A549 (cell line): ENCODE data around the gene PIK3R2. TPM values are rescaled to one million over a fixed set of nuclear protein-coding genes. Genes with fewer than 3 reads are reported as not detected.

Source experiments
- ATAC-seq, 2 experiments: fragments of 200-7000 bp in 1 of 2; fragments of >200 bp in 1 of 2; cut with Nextera tagmentation in 1 of 2; cut with Tn5 transposase in 1 of 2; 3 replicates each; pipeline versions ENCODE4 v1.8.0 to v1.9.1; 2018 to 2020; ENCODE audit warnings: mild to moderate bottlenecking in 1 of 2, moderate library complexity in 1 of 2
- CTCF ChIA-PET: fragments of 300-600 bp; sonication (Branson Sonifier 250); formaldehyde crosslinking; extraction: SDS; loops from one replicate; lab custom pipeline; 2021; ENCODE audit warnings: antibody characterized with exemption, inconsistent platforms; lab: Yijun Ruan, JAX
- POLR2A ChIA-PET: fragments of 350-600 bp; formaldehyde crosslinking; extraction: SDS; loops from one replicate; lab custom pipeline; 2021; ENCODE audit warnings: antibody characterized with exemption, inconsistent platforms; lab: Yijun Ruan, JAX
- DNase-seq, 2 experiments: peaks; one replicate each; pipeline versions ENCODE4 v3.0.0 to v3.0.0-alpha.2; 2011 to 2016; ENCODE audit warnings: low read depth in 1 of 2, low spot score in 1 of 2
- FAIRE-seq: peaks from 2 replicates; lab custom pipeline; 2011; peaks lifted over from hg19 to GRCh38; lab: Jason Lieb, UNC
- H3K27ac ChIP-seq, 2 experiments: fragments of >200 bp; sonication (Bioruptor Twin); formaldehyde crosslinking; 3 replicates each; pipeline ENCODE4 v1.5.1; 2016 to 2017
- H3K4me1 ChIP-seq: fragments of >200 bp; sonication (Bioruptor Twin); formaldehyde crosslinking; 3 replicates; pipeline ENCODE4 v1.6.1; 2016
- H3K4me2 ChIP-seq: fragments of >200 bp; sonication (Bioruptor Twin); formaldehyde crosslinking; 3 replicates; pipeline ENCODE4 v1.6.1; 2016
- H3K4me3 ChIP-seq: fragments of >200 bp; sonication (Bioruptor Twin); formaldehyde crosslinking; 3 replicates; pipeline ENCODE4 v1.5.1; 2016
- H3K9me3 ChIP-seq: fragments of >200 bp; sonication (Bioruptor Twin); formaldehyde crosslinking; 3 replicates; pipeline ENCODE4 v1.6.1; 2016
- ATOH8 ChIP-seq: fragments of 250-450 bp; sonication (Bioruptor Pico); IDR thresholded peaks from 2 replicates; pipeline ENCODE4 v1.5.0; 2020; ENCODE audit warnings: low read depth, mild to moderate bottlenecking, moderate library complexity
- CEBPB ChIP-seq, 2 experiments: fragments of >200 bp in 1 of 2; sonication (Bioruptor Twin) in 1 of 2; formaldehyde crosslinking in 1 of 2; IDR thresholded peaks; 2 replicates each; pipeline ENCODE4 v1.6.1; 2012 to 2016
- CTCF ChIP-seq: fragments of >200 bp; sonication (Bioruptor Twin); formaldehyde crosslinking; IDR thresholded peaks from 3 replicates; pipeline ENCODE4 v1.5.1; 2016
- E2F6 ChIP-seq: IDR thresholded peaks from 2 replicates; pipeline ENCODE4 v1.6.1; 2012; ENCODE audit warnings: low read depth, borderline replicate concordance
- EHF ChIP-seq: fragments of 250-450 bp; sonication (Bioruptor Pico); IDR thresholded peaks from 2 replicates; pipeline ENCODE4 v1.5.0; 2020; ENCODE audit warnings: mild to moderate bottlenecking
- EP300 ChIP-seq, 2 experiments: fragments of >200 bp; sonication (Bioruptor Twin); formaldehyde crosslinking; IDR thresholded peaks; 2 replicates in 1 of 2; 3 replicates in 1 of 2; pipeline ENCODE4 v1.6.1; 2016 to 2017
- ESRRA ChIP-seq: fragments of 150-350 bp; IDR thresholded peaks from 2 replicates; pipeline ENCODE4 v1.6.1; 2014; ENCODE audit warnings: mild to moderate bottlenecking, low read length, borderline replicate concordance
- FOSL2 ChIP-seq, 2 experiments: fragments of 450-650 bp in 1 of 2; fragments of >200 bp in 1 of 2; sonication (Bioruptor Twin) in 1 of 2; formaldehyde crosslinking; IDR thresholded peaks; 2 replicates each; pipeline versions ENCODE4 v1.5.0 to v1.6.1; 2016 to 2020; ENCODE audit warnings: mild to moderate bottlenecking in 1 of 2, moderate library complexity in 1 of 2
- HMGXB4 ChIP-seq: fragments of 250-450 bp; sonication (Bioruptor Pico); IDR thresholded peaks from 2 replicates; pipeline ENCODE4 v1.5.0; 2021; ENCODE audit warnings: mild to moderate bottlenecking, moderate library complexity, borderline replicate concordance
- HOXA7 ChIP-seq: fragments of 250-450 bp; sonication (Bioruptor Pico); IDR thresholded peaks from 2 replicates; pipeline ENCODE4 v1.5.0; 2020; ENCODE audit warnings: mild to moderate bottlenecking, moderate library complexity
- KDM1A ChIP-seq: fragments of 200-600 bp; sonication (generic); IDR thresholded peaks from 2 replicates; pipeline ENCODE4 v1.6.1; 2016; ENCODE audit warnings: low read depth, mild to moderate bottlenecking
- MYC ChIP-seq: IDR thresholded peaks from 2 replicates; pipeline ENCODE4 v1.6.1; 2012; ENCODE audit warnings: mild to moderate bottlenecking, inconsistent platforms, low read length, improper control_type of control experiment, borderline replicate concordance
- NPAS2 ChIP-seq: fragments of 250-450 bp; sonication (Bioruptor Pico); IDR thresholded peaks from 2 replicates; pipeline ENCODE4 v1.8.0; 2022; ENCODE audit warnings: mild to moderate bottlenecking, moderate library complexity, borderline replicate concordance
- NR3C1 ChIP-seq: fragments of >200 bp; sonication (Bioruptor Twin); formaldehyde crosslinking; IDR thresholded peaks from 3 replicates; pipeline ENCODE4 v1.6.1; 2017
- RARB ChIP-seq: fragments of 250-450 bp; sonication (Bioruptor Pico); IDR thresholded peaks from 2 replicates; pipeline ENCODE4 v1.8.0; 2021; ENCODE audit warnings: mild to moderate bottlenecking, moderate library complexity
- RCOR1 ChIP-seq: fragments of 150-350 bp; IDR thresholded peaks from 2 replicates; pipeline ENCODE4 v1.6.1; 2014; ENCODE audit warnings: antibody characterized with exemption, low read length, low read depth
- RNF2 ChIP-seq: fragments of 200-600 bp; sonication (generic); IDR thresholded peaks from 2 replicates; pipeline ENCODE4 v1.6.1; 2016; ENCODE audit warnings: low read depth, mild to moderate bottlenecking, antibody characterized with exemption, moderate library complexity, borderline replicate concordance
- SMC3 ChIP-seq: fragments of >200 bp; sonication (Bioruptor Twin); formaldehyde crosslinking; IDR thresholded peaks from 3 replicates; pipeline ENCODE4 v1.6.1; 2018; ENCODE audit warnings: inconsistent platforms
- TFCP2L1 ChIP-seq: fragments of 250-450 bp; sonication (Bioruptor Pico); IDR thresholded peaks from 2 replicates; pipeline ENCODE4 v1.5.0; 2021; ENCODE audit warnings: mild to moderate bottlenecking
- ZFP36 ChIP-seq: fragments of 450-650 bp; IDR thresholded peaks from 2 replicates; pipeline ENCODE4 v1.6.1; 2014; ENCODE audit warnings: borderline replicate concordance; ENCODE audit not compliant: partially characterized antibody
- ZSCAN20 ChIP-seq: fragments of 250-450 bp; sonication (Bioruptor Pico); IDR thresholded peaks from 2 replicates; pipeline ENCODE4 v1.8.0; 2022; ENCODE audit warnings: mild to moderate bottlenecking, moderate library complexity
- WGBS: methylation state at CpG from one replicate; pipeline ENCODE4 v1.1.6; 2017; ENCODE audit errors: missing lambda C conversion rate; 5-methylcytosine and 5-hydroxymethylcytosine counted together
- polyA plus RNA-seq, 4 experiments: library from polyadenylated mRNA; depleted of rRNA in 3 of 4; stranded (reverse); fragments of >200 nt; fragmentation: RNase III in 1 of 4; extraction: RNeasy Plus Mini Kit Qiagen cat#74134 plus additional on column Dnase treatment in 1 of 4; gene quantifications; 2 replicates in 3 of 4; 3 replicates in 1 of 4; pipeline ENCODE4 v1.2.3, GENCODE V29; 2011 to 2017
- TF ChIP-seq, protein P1 (sequence below): fragments of 200-600 bp; sonication (generic); IDR thresholded peaks from 2 replicates; pipeline ENCODE4 v1.6.1; 2016; ENCODE audit warnings: antibody characterized with exemption, mild to moderate bottlenecking, moderate library complexity

PIK3R2 gene
- polyA plus RNA-seq, 2 of the 4 experiments (the other 2 are of a cell fraction) = 6.7 to 8.3 TPM

DNA sequence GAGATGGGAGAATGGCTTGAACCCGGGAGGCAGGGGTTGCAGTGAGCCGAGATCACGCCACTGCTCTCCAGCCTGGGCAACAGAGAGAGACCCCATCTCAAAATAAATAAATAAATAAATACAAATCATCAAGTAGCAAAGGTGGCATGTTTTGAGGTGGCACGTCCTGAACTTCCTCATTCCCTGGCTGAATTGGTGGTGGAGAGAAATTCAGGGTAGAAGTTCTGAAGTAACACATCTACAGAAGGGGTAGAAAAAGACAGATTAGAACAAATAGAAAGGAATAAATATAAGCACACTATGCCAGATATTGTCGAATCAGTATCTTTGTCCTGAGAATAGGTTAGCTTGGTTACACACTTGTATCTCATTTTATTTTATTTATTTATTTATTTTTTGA lies 27.0 kb downstream of the PIK3R2 start:
- POLR2A ChIA-PET = interaction anchor here (0.6 kb wide), 1 partner anchor 40 kb away, joined by 3 read pairs; no protein-coding TSS in a partner anchor
- CTCF ChIA-PET = interaction anchor here (1.2 to 1.8 kb wide), 4 partner anchors 9 to 72 kb away, joined by 3 to 5 read pairs (median 3); no protein-coding TSS in a partner anchor
- Histone ChIP-seq H3K27ac (no peak overlapping the region), H3K4me3 (no peak overlapping the region), H3K9me3 (no peaks in the 10 kb centered on the region), H3K4me2 (no peak overlapping the region), H3K4me1 (no peaks in the 10 kb centered on the region)
- FAIRE-seq (no peak), DNase-seq (no peak), ATAC-seq (no peak)
- 77% methylated on average over 5 of the region's 5 CpGs for WGBS
- no peak for TF ChIP-seq RARB (CRISPR knock-in tag)
- no peak for TF ChIP-seq NPAS2 (CRISPR knock-in tag)
- no peak for TF ChIP-seq TFCP2L1 (CRISPR knock-in tag)
- TF ChIP-seq, all 56 proteins: peak for 0

DNA sequence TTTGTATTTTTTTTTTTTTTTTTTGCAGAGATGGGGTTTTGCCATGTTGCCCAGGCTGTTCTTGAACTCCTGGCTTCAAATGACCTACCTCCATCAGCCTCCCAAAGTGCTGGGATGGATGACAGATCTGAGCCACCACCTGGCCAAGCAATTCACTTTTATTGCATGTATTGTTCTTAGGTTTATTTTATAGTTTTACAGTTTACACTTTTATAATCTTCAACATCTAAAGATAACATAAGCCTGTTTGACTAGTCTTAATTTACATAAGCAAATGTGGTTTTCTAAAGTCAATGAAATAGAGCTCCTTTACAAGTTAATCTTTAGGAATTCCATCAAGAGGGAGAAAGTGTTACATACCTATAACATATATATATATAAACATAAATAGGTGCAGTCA lies 30.6 kb downstream of the PIK3R2 start:
- no peak for FAIRE-seq
- H3K4me3 ChIP-seq = no peak overlapping the region
- H3K4me1 ChIP-seq = no peaks in the 10 kb centered on the region
- CTCF ChIA-PET = interaction anchor here (1.5 to 2.8 kb wide), 4 partner anchors 9 to 70 kb away, joined by 3 to 11 read pairs (median 9); partner anchors contain the start of gene MPV17L2
- TF ChIP-seq HMGXB4 = no peak
- TF ChIP-seq, protein P1, sequence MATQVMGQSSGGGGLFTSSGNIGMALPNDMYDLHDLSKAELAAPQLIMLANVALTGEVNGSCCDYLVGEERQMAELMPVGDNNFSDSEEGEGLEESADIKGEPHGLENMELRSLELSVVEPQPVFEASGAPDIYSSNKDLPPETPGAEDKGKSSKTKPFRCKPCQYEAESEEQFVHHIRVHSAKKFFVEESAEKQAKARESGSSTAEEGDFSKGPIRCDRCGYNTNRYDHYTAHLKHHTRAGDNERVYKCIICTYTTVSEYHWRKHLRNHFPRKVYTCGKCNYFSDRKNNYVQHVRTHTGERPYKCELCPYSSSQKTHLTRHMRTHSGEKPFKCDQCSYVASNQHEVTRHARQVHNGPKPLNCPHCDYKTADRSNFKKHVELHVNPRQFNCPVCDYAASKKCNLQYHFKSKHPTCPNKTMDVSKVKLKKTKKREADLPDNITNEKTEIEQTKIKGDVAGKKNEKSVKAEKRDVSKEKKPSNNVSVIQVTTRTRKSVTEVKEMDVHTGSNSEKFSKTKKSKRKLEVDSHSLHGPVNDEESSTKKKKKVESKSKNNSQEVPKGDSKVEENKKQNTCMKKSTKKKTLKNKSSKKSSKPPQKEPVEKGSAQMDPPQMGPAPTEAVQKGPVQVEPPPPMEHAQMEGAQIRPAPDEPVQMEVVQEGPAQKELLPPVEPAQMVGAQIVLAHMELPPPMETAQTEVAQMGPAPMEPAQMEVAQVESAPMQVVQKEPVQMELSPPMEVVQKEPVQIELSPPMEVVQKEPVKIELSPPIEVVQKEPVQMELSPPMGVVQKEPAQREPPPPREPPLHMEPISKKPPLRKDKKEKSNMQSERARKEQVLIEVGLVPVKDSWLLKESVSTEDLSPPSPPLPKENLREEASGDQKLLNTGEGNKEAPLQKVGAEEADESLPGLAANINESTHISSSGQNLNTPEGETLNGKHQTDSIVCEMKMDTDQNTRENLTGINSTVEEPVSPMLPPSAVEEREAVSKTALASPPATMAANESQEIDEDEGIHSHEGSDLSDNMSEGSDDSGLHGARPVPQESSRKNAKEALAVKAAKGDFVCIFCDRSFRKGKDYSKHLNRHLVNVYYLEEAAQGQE = no peak
- no peak for TF ChIP-seq ESRRA
- TF ChIP-seq RNF2 = no peak
- no peak for TF ChIP-seq ZFP36
- no peak for TF ChIP-seq MYC
- no peak for TF ChIP-seq SMC3
- no peak for TF ChIP-seq E2F6
- TF ChIP-seq FOSL2 (IDR thresholded peaks at IDR 0.05) = no peak
- TF ChIP-seq FOSL2 (CRISPR knock-in tag; IDR thresholded peaks at IDR 0.05) = no peak
- no peak for TF ChIP-seq ATOH8
- no peak for TF ChIP-seq RCOR1
- TF ChIP-seq EP300 (IDR thresholded peaks at IDR 0.05) = no peak
- no peak for TF ChIP-seq CTCF
- no peak for TF ChIP-seq ZSCAN20 (CRISPR knock-in tag)
- TF ChIP-seq RARB (CRISPR knock-in tag) = no peak
- TF ChIP-seq NR3C1 = no peak
- TF ChIP-seq CEBPB (IDR thresholded peaks at IDR 0.05) = no peak
- TF ChIP-seq EHF (CRISPR knock-in tag) = no peak
- no peak for TF ChIP-seq KDM1A
- TF ChIP-seq HOXA7 = no peak
- TF ChIP-seq, all 56 proteins: peak for 0
- ATAC-seq (no peak), DNase-seq (no peak)
- H3K27ac ChIP-seq = no peak overlapping the region
- H3K9me3 ChIP-seq = no peaks in the 10 kb centered on the region
- POLR2A ChIA-PET = no interaction called here
- H3K4me2 ChIP-seq = no peak overlapping the region
